Heart left ventricle (tissue), 13 donors: ENCODE results near the gene DCTD.

ENCODE experiments used
- POLR2A ChIP-seq, 2 donors: fragments of 450-650 bp; IDR thresholded peaks; one replicate each; pipeline ENCODE4 v1.6.1; 2017; ENCODE audit warnings: antibody characterized with exemption in 2 of 2, mild to moderate bottlenecking in 2 of 2, moderate library complexity in 2 of 2
- TF ChIP-seq, protein P1 (sequence below), 12 donors: fragments of 200-600 bp; sonication (generic) in 4 of 12; IDR thresholded peaks; one replicate each; pipeline versions ENCODE4 v1.5.0 to v1.8.0; 2018 to 2022; ENCODE audit warnings: antibody characterized with exemption in 12 of 12, mild to moderate bottlenecking in 5 of 12
- donor health status: ischemic (EF 13 %, LVEDD 7.1; RV severe dilation, severe dysfunction).
- donor health status: DM: no; HTN: yes; CAD: no.
- donor health status: DM: no; HTN: no; CAD: no.
- donor health status: ischemic (EF 25% LVEDD 6.9; RV normal size, moderate dysfunction).
- donor health status: ischemic (EF 25% LVEDD 5.7; RV mildly dilated, moderate dysfunction).
- donor health status: ischemic (EF 35%, LVEDD 5.7; RV mildly dilated, moderate dysfunction).
- donor health status: nonischemic (EF 11% LVEDD 7.7; RV severe dilation, severe dysfunction).
- donor health status: DM: yes; HTN: yes; CAD: no.
- donor health status: PGD.
- donor health status: ischemic (EF 29% LVEDD 5.4; RV normal size, mild dysfunction).
- donor health status: nonischemic (EF 23%, LVEDD 6.1; RV moderate dilation, normal function).

GRCh38 chr4:182923796-182924340 is 6.7 kb upstream of the DCTD start:
- TF ChIP-seq, protein P1, sequence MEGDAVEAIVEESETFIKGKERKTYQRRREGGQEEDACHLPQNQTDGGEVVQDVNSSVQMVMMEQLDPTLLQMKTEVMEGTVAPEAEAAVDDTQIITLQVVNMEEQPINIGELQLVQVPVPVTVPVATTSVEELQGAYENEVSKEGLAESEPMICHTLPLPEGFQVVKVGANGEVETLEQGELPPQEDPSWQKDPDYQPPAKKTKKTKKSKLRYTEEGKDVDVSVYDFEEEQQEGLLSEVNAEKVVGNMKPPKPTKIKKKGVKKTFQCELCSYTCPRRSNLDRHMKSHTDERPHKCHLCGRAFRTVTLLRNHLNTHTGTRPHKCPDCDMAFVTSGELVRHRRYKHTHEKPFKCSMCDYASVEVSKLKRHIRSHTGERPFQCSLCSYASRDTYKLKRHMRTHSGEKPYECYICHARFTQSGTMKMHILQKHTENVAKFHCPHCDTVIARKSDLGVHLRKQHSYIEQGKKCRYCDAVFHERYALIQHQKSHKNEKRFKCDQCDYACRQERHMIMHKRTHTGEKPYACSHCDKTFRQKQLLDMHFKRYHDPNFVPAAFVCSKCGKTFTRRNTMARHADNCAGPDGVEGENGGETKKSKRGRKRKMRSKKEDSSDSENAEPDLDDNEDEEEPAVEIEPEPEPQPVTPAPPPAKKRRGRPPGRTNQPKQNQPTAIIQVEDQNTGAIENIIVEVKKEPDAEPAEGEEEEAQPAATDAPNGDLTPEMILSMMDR (IDR thresholded peaks at IDR 0.05): no peak
- no peak for TF ChIP-seq POLR2A (IDR thresholded peaks at IDR 0.05)
